Hepatocyte (in vitro differentiated cells): Measurements from ENCODE around the gene MSL2.
"Not testable (repeated sequence)": the region's sequence is repeated elsewhere in the genome, so short reads cannot be mapped to it uniquely, and the experiment has no call there.

Experiments
- CTCF ChIP-seq: fragments of 200-600 bp; sonication (generic); IDR thresholded peaks from 2 replicates; pipeline ENCODE4 v1.5.1; 2016; ENCODE audit warnings: antibody characterized with exemption, mild to moderate bottlenecking; ENCODE audit not compliant: poor library complexity
- EZH2 ChIP-seq: fragments of 200-600 bp; sonication (generic); IDR thresholded peaks from 2 replicates; pipeline ENCODE4 v1.6.1; 2016; ENCODE audit warnings: antibody characterized with exemption, mild to moderate bottlenecking, borderline replicate concordance

- TF ChIP-seq CTCF, EZH2: not testable (repeated sequence)
These were observed 76.8 kb downstream of the MSL2 start for GRCh38 chr3:136119332-136119731.
